WTC11 (cell line): ENCODE measurements around the gene GUCA2A. TPM values are rescaled to one million over a fixed set of nuclear protein-coding genes. Genes with fewer than 3 reads are reported as not detected.

Source experiments
- ATAC-seq: fragments of 200-7000 bp; cut with Tn5 transposase; 2 replicates; pipeline ENCODE4 v1.10.0; 2021; ENCODE audit warnings: mild to moderate bottlenecking, moderate library complexity
- CTCF ChIA-PET: fragments of 300-600 bp; sonication (Branson Sonifier 250); formaldehyde crosslinking; loops from one replicate; lab custom pipeline; 2021; ENCODE audit warnings: antibody characterized with exemption; lab: Charles Lee
- POLR2A ChIA-PET: fragments of 350-600 bp; sonication (Branson Sonifier 250); formaldehyde crosslinking; loops from one replicate; lab custom pipeline; 2021; ENCODE audit warnings: antibody characterized with exemption; lab: Charles Lee
- DNase-seq: peaks from one replicate; pipeline ENCODE4 v3.0.0; 2021; ENCODE audit warnings: low spot score
- H3K27ac Mint-ChIP-seq: 2 replicates; pipeline ENCODE4 v1.8.0; 2021; ENCODE audit warnings: mixed read lengths
- H3K27me3 Mint-ChIP-seq: 2 replicates; pipeline ENCODE4 v1.8.0; 2021; ENCODE audit warnings: low read depth, mild to moderate bottlenecking, moderate library complexity, mixed read lengths
- H3K36me3 Mint-ChIP-seq: 2 replicates; pipeline ENCODE4 v1.8.0; 2021; ENCODE audit warnings: mixed read lengths
- H3K4me1 Mint-ChIP-seq: 2 replicates; pipeline ENCODE4 v1.8.0; 2022; ENCODE audit warnings: mixed read lengths
- H3K4me3 Mint-ChIP-seq: 2 replicates; pipeline ENCODE4 v1.8.0; 2021; ENCODE audit warnings: mild to moderate bottlenecking, moderate library complexity, mixed read lengths
- H3K9me3 Mint-ChIP-seq: 2 replicates; pipeline ENCODE4 v1.8.0; 2021; ENCODE audit warnings: mixed read lengths
- ATF3 ChIP-seq: sonication (generic); formaldehyde crosslinking; conservative IDR thresholded peaks from 2 replicates; pipeline ENCODE4 v1.8.1; 2022; ENCODE audit warnings: mild to moderate bottlenecking, missing genetic modification reagents
- CBFB ChIP-seq: sonication (generic); formaldehyde crosslinking; IDR thresholded peaks from 2 replicates; pipeline ENCODE4 v1.8.1; 2022; ENCODE audit warnings: mild to moderate bottlenecking, low read depth, missing genetic modification reagents
- CREB1 ChIP-seq: sonication (generic); formaldehyde crosslinking; IDR thresholded peaks from 2 replicates; pipeline ENCODE4 v1.8.0; 2023; ENCODE audit warnings: mild to moderate bottlenecking, missing genetic modification reagents
- EMX1 ChIP-seq: fragments of 250-450 bp; sonication (Bioruptor Pico); IDR thresholded peaks from 2 replicates; pipeline ENCODE4 v1.8.0; 2021; ENCODE audit warnings: mild to moderate bottlenecking
- ERG ChIP-seq: fragments of 250-450 bp; sonication (Bioruptor Pico); IDR thresholded peaks from 2 replicates; pipeline ENCODE4 v1.8.0; 2021; ENCODE audit warnings: mild to moderate bottlenecking
- FOXK1 ChIP-seq: sonication (generic); formaldehyde crosslinking; IDR thresholded peaks from 2 replicates; pipeline ENCODE4 v1.8.0; 2022; ENCODE audit warnings: mild to moderate bottlenecking, moderate library complexity, missing genetic modification reagents
- FOXP1 ChIP-seq: sonication (generic); formaldehyde crosslinking; IDR thresholded peaks from 2 replicates; pipeline ENCODE4 v1.8.0; 2022; ENCODE audit warnings: missing genetic modification reagents, mild to moderate bottlenecking, moderate library complexity, borderline replicate concordance
- GABPB1 ChIP-seq: sonication (generic); formaldehyde crosslinking; IDR thresholded peaks from 2 replicates; pipeline ENCODE4 v1.8.1; 2023; ENCODE audit warnings: mild to moderate bottlenecking, missing genetic modification reagents
- IRF1 ChIP-seq: sonication (generic); formaldehyde crosslinking; IDR thresholded peaks from 2 replicates; pipeline ENCODE4 v1.8.0; 2023; ENCODE audit warnings: missing genetic modification reagents
- JAZF1 ChIP-seq: fragments of 250-450 bp; sonication (Bioruptor Pico); IDR thresholded peaks from 2 replicates; pipeline ENCODE4 v1.9.0; 2021; ENCODE audit warnings: moderate library complexity, mild to moderate bottlenecking, inconsistent platforms
- NFATC4 ChIP-seq: fragments of 250-450 bp; sonication (Bioruptor Pico); IDR thresholded peaks from 2 replicates; pipeline ENCODE4 v1.9.0; 2021; ENCODE audit warnings: mild to moderate bottlenecking
- NR2C2 ChIP-seq: sonication (generic); formaldehyde crosslinking; IDR thresholded peaks from 2 replicates; pipeline ENCODE4 v1.8.0; 2022; ENCODE audit warnings: mild to moderate bottlenecking, missing genetic modification reagents
- NR3C1 ChIP-seq: sonication (generic); formaldehyde crosslinking; conservative IDR thresholded peaks from 2 replicates; pipeline ENCODE4 v1.8.1; 2023; ENCODE audit warnings: low read depth, mild to moderate bottlenecking, missing genetic modification reagents
- OVOL2 ChIP-seq: fragments of 250-450 bp; sonication (Bioruptor Pico); IDR thresholded peaks from 2 replicates; pipeline ENCODE4 v1.9.0; 2021; ENCODE audit warnings: mild to moderate bottlenecking, borderline replicate concordance
- PRRX2 ChIP-seq: fragments of 250-450 bp; sonication (Bioruptor Pico); IDR thresholded peaks from 2 replicates; pipeline ENCODE4 v1.8.0; 2021; ENCODE audit warnings: mild to moderate bottlenecking
- SP1 ChIP-seq: sonication (generic); formaldehyde crosslinking; conservative IDR thresholded peaks from 2 replicates; pipeline ENCODE4 v1.8.1; 2022; ENCODE audit warnings: missing genetic modification reagents
- TEAD4 ChIP-seq: sonication (generic); formaldehyde crosslinking; IDR thresholded peaks from 2 replicates; pipeline ENCODE4 v1.8.0; 2022; ENCODE audit warnings: mild to moderate bottlenecking, missing genetic modification reagents
- ZNF263 ChIP-seq: sonication (generic); formaldehyde crosslinking; IDR thresholded peaks from 2 replicates; pipeline ENCODE4 v1.8.1; 2022; ENCODE audit warnings: low read depth, mild to moderate bottlenecking, moderate library complexity, missing genetic modification reagents
- ZNF396 ChIP-seq: fragments of 250-450 bp; sonication (Bioruptor Pico); IDR thresholded peaks from 2 replicates; pipeline ENCODE4 v1.8.0; 2021; ENCODE audit warnings: mild to moderate bottlenecking, moderate library complexity, borderline replicate concordance
- ZNF425 ChIP-seq: fragments of 250-450 bp; sonication (Bioruptor Pico); conservative IDR thresholded peaks from 2 replicates; pipeline ENCODE4 v1.9.0; 2021; ENCODE audit warnings: mild to moderate bottlenecking
- ZNF671 ChIP-seq: fragments of 250-450 bp; sonication (Bioruptor Pico); IDR thresholded peaks from 2 replicates; pipeline ENCODE4 v1.8.0; 2021; ENCODE audit warnings: mild to moderate bottlenecking
- total RNA-seq: library from RNA; stranded (reverse); gene quantifications from 3 replicates; pipeline ENCODE4 v1.2.3, GENCODE V29; 2021
- TF ChIP-seq, protein P1 (sequence below): sonication (generic); formaldehyde crosslinking; IDR thresholded peaks from 2 replicates; pipeline ENCODE4 v1.8.0; 2022; ENCODE audit warnings: missing genetic modification reagents
- TF ChIP-seq, protein P2 (sequence below): fragments of 250-450 bp; sonication (Bioruptor Pico); IDR thresholded peaks from 2 replicates; pipeline ENCODE4 v1.9.0; 2021; ENCODE audit warnings: moderate library complexity, mild to moderate bottlenecking, inconsistent platforms, borderline replicate concordance

Gene GUCA2A
- total RNA-seq, 1 experiment from 2014 or later = not detected

DNA sequence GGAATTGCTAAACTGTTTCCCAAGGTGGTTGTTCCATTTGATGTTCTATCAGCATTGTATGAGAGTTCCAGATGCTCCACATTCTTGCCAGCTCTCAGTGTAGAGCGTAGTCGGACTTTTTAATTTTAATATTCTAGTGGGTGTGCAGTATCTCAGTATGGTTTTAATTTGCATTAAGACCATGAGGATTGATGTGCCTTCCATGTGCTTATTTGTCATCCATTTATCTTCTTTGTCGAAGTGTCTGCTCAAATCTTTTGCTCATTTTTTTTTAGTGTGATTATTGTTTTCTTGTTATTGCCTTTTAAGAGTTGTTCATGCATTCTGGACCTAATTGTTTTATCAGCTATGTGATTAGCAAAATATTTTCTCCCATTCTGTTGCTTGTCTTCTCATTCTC is 25.1 kb downstream of the GUCA2A start:
- Mint-ChIP-seq H3K27me3 (no peaks in the 10 kb centered on the region), H3K4me1 (peaks cover 6% of the 10 kb centered on the region; the same call in 1 of the 2 replicates), H3K36me3 (no peaks in the 10 kb centered on the region), H3K27ac (no peak overlapping the region), H3K9me3 (peaks cover 9% of the 10 kb centered on the region), H3K4me3 (no peak overlapping the region)
- TF ChIP-seq IRF1 (CRISPR knock-in tag) (no peak), ZNF671 (CRISPR knock-in tag) (no peak), PRRX2 (CRISPR knock-in tag) (no peak), NR3C1 (CRISPR knock-in tag) (no peak), FOXP1 (no peak), JAZF1 (CRISPR knock-in tag) (no peak), NR2C2 (CRISPR knock-in tag) (no peak), OVOL2 (CRISPR knock-in tag) (no peak), GABPB1 (CRISPR knock-in tag) (no peak), CBFB (no peak), TEAD4 (no peak)
- TF ChIP-seq, protein P1, sequence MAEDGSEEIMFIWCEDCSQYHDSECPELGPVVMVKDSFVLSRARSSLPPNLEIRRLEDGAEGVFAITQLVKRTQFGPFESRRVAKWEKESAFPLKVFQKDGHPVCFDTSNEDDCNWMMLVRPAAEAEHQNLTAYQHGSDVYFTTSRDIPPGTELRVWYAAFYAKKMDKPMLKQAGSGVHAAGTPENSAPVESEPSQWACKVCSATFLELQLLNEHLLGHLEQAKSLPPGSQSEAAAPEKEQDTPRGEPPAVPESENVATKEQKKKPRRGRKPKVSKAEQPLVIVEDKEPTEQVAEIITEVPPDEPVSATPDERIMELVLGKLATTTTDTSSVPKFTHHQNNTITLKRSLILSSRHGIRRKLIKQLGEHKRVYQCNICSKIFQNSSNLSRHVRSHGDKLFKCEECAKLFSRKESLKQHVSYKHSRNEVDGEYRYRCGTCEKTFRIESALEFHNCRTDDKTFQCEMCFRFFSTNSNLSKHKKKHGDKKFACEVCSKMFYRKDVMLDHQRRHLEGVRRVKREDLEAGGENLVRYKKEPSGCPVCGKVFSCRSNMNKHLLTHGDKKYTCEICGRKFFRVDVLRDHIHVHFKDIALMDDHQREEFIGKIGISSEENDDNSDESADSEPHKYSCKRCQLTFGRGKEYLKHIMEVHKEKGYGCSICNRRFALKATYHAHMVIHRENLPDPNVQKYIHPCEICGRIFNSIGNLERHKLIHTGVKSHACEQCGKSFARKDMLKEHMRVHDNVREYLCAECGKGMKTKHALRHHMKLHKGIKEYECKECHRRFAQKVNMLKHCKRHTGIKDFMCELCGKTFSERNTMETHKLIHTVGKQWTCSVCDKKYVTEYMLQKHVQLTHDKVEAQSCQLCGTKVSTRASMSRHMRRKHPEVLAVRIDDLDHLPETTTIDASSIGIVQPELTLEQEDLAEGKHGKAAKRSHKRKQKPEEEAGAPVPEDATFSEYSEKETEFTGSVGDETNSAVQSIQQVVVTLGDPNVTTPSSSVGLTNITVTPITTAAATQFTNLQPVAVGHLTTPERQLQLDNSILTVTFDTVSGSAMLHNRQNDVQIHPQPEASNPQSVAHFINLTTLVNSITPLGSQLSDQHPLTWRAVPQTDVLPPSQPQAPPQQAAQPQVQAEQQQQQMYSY = no peak
- TF ChIP-seq, protein P2, sequence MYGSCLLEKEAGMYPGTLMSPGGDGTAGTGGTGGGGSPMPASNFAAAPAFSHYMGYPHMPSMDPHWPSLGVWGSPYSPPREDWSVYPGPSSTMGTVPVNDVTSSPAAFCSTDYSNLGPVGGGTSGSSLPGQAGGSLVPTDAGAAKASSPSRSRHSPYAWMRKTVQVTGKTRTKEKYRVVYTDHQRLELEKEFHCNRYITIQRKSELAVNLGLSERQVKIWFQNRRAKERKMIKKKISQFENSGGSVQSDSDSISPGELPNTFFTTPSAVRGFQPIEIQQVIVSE (CRISPR knock-in tag) = no peak
- ChIA-PET CTCF (no interaction called here), POLR2A (no interaction called here)
- ATAC-seq (no peak), DNase-seq (no peak)

GRCh38 chr1:42138586-42138985 is 26.0 kb downstream of the GUCA2A start:
- POLR2A ChIA-PET = no interaction called here
- Mint-ChIP-seq H3K27ac (no peak overlapping the region), H3K9me3 (peaks cover 9% of the 10 kb centered on the region), H3K36me3 (no peaks in the 10 kb centered on the region), H3K4me1 (peaks cover 6% of the 10 kb centered on the region; the same call in 1 of the 2 replicates), H3K4me3 (no peak overlapping the region), H3K27me3 (no peaks in the 10 kb centered on the region)
- no peak for ATAC-seq
- no peak for DNase-seq
- TF ChIP-seq ERG = no peak
- no peak for TF ChIP-seq ZNF425
- TF ChIP-seq ATF3 (CRISPR knock-in tag) = no peak
- no peak for TF ChIP-seq IRF1 (CRISPR knock-in tag)
- no peak for TF ChIP-seq EMX1
- no peak for TF ChIP-seq CREB1 (CRISPR knock-in tag)
- TF ChIP-seq FOXK1 (CRISPR knock-in tag) = no peak
- TF ChIP-seq NFATC4 = no peak
- no peak for TF ChIP-seq SP1 (CRISPR knock-in tag)
- TF ChIP-seq ZNF263 (CRISPR knock-in tag) = no peak
- TF ChIP-seq ZNF396 = no peak
- TF ChIP-seq OVOL2 (CRISPR knock-in tag) = no peak
- CTCF ChIA-PET = interaction anchor here (2.0 kb wide), 1 partner anchor 35 kb away, joined by 6 read pairs; no protein-coding TSS in a partner anchor
